ENCODE results near the gene KIF13A. TPM values are rescaled to one million over a fixed set of nuclear protein-coding genes. Genes with fewer than 3 reads are reported as not detected.

The KIF13A gene
- total RNA-seq, 1 donor from 2014 or later: 38.4 TPM

DNA sequence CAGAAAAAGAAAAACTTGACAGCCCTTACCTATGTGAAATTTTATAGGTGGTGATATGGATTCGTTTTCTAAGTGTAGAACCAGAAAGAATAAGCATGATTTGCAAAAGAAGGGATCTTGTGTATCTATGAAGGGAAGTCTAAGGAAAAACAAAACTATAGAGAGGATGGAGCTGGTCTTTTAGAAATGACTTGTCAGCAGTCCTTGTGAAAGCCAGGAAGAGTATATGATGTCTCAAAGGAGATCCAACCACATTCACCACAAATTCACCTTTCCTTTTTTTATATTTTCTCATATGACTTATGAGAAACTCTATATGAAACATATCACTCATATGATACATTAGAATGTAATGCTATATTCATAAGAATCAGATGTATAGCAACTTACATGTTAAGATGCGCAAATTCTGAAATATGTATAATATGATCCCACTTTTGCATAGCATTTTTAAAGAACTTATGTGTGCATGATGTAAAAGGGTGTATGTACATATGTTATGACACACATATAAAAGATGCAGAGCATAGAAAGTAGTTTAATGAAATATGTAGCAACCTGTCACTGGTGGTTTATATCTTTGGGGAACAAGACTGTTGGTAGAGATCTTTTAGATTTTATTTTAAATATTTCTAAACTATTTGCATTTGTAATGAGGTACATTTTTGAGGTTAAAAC is 188.8 kb downstream of the KIF13A start:
- peaks cover 15% of the 10 kb centered on the region for H3K36me3 ChIP-seq (ENCODE audit: insufficient read depth, low read length)
- H3K4me1 ChIP-seq (ENCODE audit: insufficient read depth, low read length): no peaks in the 10 kb centered on the region
- H3K9me3 ChIP-seq (ENCODE audit: insufficient read depth, low read depth, low read length): no peaks in the 10 kb centered on the region
- TF ChIP-seq, protein P1, sequence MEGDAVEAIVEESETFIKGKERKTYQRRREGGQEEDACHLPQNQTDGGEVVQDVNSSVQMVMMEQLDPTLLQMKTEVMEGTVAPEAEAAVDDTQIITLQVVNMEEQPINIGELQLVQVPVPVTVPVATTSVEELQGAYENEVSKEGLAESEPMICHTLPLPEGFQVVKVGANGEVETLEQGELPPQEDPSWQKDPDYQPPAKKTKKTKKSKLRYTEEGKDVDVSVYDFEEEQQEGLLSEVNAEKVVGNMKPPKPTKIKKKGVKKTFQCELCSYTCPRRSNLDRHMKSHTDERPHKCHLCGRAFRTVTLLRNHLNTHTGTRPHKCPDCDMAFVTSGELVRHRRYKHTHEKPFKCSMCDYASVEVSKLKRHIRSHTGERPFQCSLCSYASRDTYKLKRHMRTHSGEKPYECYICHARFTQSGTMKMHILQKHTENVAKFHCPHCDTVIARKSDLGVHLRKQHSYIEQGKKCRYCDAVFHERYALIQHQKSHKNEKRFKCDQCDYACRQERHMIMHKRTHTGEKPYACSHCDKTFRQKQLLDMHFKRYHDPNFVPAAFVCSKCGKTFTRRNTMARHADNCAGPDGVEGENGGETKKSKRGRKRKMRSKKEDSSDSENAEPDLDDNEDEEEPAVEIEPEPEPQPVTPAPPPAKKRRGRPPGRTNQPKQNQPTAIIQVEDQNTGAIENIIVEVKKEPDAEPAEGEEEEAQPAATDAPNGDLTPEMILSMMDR (IDR thresholded peaks at IDR 0.05; ENCODE audit: insufficient read depth, low read depth, low read length): no peak
- no peak for TF ChIP-seq EZH2 (IDR thresholded peaks at IDR 0.05; ENCODE audit: insufficient read depth, low read length)
- H3K27me3 ChIP-seq (ENCODE audit: insufficient read depth, low read length): no peaks in the 10 kb centered on the region
- no peak overlapping the region for H3K9ac ChIP-seq (ENCODE audit: low read length)
- no peak overlapping the region for H3K4me2 ChIP-seq (ENCODE audit: low read length)
- no peaks in the 10 kb centered on the region for H3K9me3 Mint-ChIP-seq (ENCODE audit: unreplicated experiment)
- H3K79me2 ChIP-seq (ENCODE audit: insufficient read depth, low read length): no peaks in the 10 kb centered on the region
- no peak overlapping the region for H3K27ac Mint-ChIP-seq (ENCODE audit: unreplicated experiment)
- H3K4me3 Mint-ChIP-seq (ENCODE audit: unreplicated experiment): no peak overlapping the region
- no peaks in the 10 kb centered on the region for H3K4me1 Mint-ChIP-seq (ENCODE audit: low read depth, unreplicated experiment)
- H4K20me1 ChIP-seq (ENCODE audit: insufficient read depth, low read length): no peaks in the 10 kb centered on the region
- no peak for DNase-seq (ENCODE audit: low read depth)
- H3K4me3 ChIP-seq (ENCODE audit: insufficient read depth, low read depth, low read length): no peak overlapping the region
- no peak for FAIRE-seq
- peaks cover 28% of the 10 kb centered on the region for H3K36me3 Mint-ChIP-seq (ENCODE audit: low read depth, unreplicated experiment)
- H3K27ac ChIP-seq (ENCODE audit: low read depth, low read length): no peak overlapping the region
- H3K27me3 Mint-ChIP-seq (ENCODE audit: low read depth, unreplicated experiment): no peaks in the 10 kb centered on the region
- no peak overlapping the region for H2AFZ ChIP-seq (ENCODE audit: low read depth, low read length)

DNA sequence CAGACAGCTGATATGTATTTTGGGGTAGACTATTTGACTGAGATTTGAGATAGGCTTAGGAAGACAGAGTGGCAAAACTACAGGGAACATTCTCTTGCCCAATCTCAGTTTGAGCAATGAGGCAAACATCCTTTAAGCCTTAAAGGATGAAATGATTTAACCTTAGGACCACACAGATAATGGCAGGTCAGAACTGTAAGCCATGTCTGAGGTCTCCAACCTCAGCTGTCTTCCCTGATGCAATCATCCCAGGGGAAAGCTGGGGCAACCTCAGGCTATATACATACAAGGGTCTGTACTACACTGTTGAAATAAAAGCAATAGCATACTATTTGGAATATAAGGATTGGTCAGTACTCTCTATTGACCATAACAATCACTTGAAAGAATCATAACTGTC is 196.9 kb downstream of the KIF13A start:
- no peak overlapping the region for H3K4me3 ChIP-seq (ENCODE audit: insufficient read depth, low read depth, low read length)
- no peak for DNase-seq (ENCODE audit: low read depth)
- no peaks in the 10 kb centered on the region for H3K27me3 Mint-ChIP-seq (ENCODE audit: low read depth, unreplicated experiment)
- no peaks in the 10 kb centered on the region for H3K4me1 Mint-ChIP-seq (ENCODE audit: low read depth, unreplicated experiment)
- no peak overlapping the region for H2AFZ ChIP-seq (ENCODE audit: low read depth, low read length)
- no peak overlapping the region for H3K27ac ChIP-seq (ENCODE audit: low read depth, low read length)
- FAIRE-seq: no peak
- no peaks in the 10 kb centered on the region for H3K9me3 Mint-ChIP-seq (ENCODE audit: unreplicated experiment)
- no peak overlapping the region for H3K9ac ChIP-seq (ENCODE audit: low read length)
- peaks cover 20% of the 10 kb centered on the region for H3K36me3 ChIP-seq (ENCODE audit: insufficient read depth, low read length)
- no peak overlapping the region for H3K4me2 ChIP-seq (ENCODE audit: low read length)
- no peaks in the 10 kb centered on the region for H4K20me1 ChIP-seq (ENCODE audit: insufficient read depth, low read length)
- H3K9me3 ChIP-seq (ENCODE audit: insufficient read depth, low read depth, low read length): no peaks in the 10 kb centered on the region
- no peaks in the 10 kb centered on the region for H3K79me2 ChIP-seq (ENCODE audit: insufficient read depth, low read length)
- H3K27me3 ChIP-seq (ENCODE audit: insufficient read depth, low read length): no peaks in the 10 kb centered on the region
- no peak overlapping the region for H3K4me3 Mint-ChIP-seq (ENCODE audit: unreplicated experiment)
- no peak overlapping the region for H3K27ac Mint-ChIP-seq (ENCODE audit: unreplicated experiment)
- no peaks in the 10 kb centered on the region for H3K4me1 ChIP-seq (ENCODE audit: insufficient read depth, low read length)
- TF ChIP-seq, protein P1 (IDR thresholded peaks at IDR 0.05; ENCODE audit: insufficient read depth, low read depth, low read length): no peak
- no peak for TF ChIP-seq EZH2 (IDR thresholded peaks at IDR 0.05; ENCODE audit: insufficient read depth, low read length)
- peaks cover 11% of the 10 kb centered on the region for H3K36me3 Mint-ChIP-seq (ENCODE audit: low read depth, unreplicated experiment)

DNA sequence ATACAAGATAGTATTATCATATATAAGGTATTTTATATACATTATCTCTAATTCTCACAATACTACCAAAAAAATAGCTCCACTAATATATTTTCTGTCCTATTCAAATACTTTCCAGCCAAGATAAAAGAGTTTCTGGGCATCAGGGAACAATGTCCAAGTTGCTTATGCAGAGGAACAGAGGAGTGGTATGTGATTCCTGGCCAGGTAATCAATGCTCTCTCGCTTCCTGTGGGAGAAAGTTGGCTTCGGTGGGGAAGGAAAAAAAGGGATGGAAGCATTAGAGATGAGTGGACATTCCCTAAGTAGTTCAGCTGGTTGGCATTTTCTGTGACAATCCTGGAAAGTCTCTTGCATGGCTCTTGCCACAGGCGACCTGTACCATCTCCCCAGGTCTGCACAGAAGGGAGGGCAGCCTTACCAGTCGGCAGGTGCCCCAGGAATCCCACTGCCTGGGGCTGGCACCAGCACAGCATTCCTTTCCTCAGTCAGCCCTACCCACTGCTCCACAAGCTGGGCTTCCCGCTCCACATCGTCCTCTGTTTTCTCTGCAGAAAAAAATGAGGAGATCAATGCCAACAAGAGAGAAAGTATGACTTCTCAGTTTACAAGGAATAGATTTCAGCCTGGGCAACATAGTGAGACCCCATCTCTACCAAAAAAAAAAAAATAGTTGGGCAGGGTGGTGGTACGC is 202.2 kb downstream of the KIF13A start:
- H3K36me3 Mint-ChIP-seq (ENCODE audit: low read depth, unreplicated experiment): peaks cover 17% of the 10 kb centered on the region
- Histone ChIP-seq H3K36me3 (ENCODE audit: insufficient read depth, low read length) (peaks cover 42% of the 10 kb centered on the region), H3K4me3 (ENCODE audit: insufficient read depth, low read depth, low read length) (no peak overlapping the region), H3K27ac (ENCODE audit: low read depth, low read length) (no peak overlapping the region), H3K9me3 (ENCODE audit: insufficient read depth, low read depth, low read length) (no peaks in the 10 kb centered on the region), H3K4me1 (ENCODE audit: insufficient read depth, low read length) (no peaks in the 10 kb centered on the region), H3K79me2 (ENCODE audit: insufficient read depth, low read length) (no peaks in the 10 kb centered on the region), H3K27me3 (ENCODE audit: insufficient read depth, low read length) (no peaks in the 10 kb centered on the region), H4K20me1 (ENCODE audit: insufficient read depth, low read length) (no peaks in the 10 kb centered on the region), H3K9ac (ENCODE audit: low read length) (no peak overlapping the region), H3K4me2 (ENCODE audit: low read length) (no peak overlapping the region), H2AFZ (ENCODE audit: low read depth, low read length) (no peak overlapping the region)
- no peaks in the 10 kb centered on the region for H3K27me3 Mint-ChIP-seq (ENCODE audit: low read depth, unreplicated experiment)
- DNase-seq (ENCODE audit: low read depth) (no peak), FAIRE-seq (no peak)
- no peak overlapping the region for H3K27ac Mint-ChIP-seq (ENCODE audit: unreplicated experiment)
- no peaks in the 10 kb centered on the region for H3K9me3 Mint-ChIP-seq (ENCODE audit: unreplicated experiment)
- H3K4me3 Mint-ChIP-seq (ENCODE audit: unreplicated experiment): no peak overlapping the region
- no peaks in the 10 kb centered on the region for H3K4me1 Mint-ChIP-seq (ENCODE audit: low read depth, unreplicated experiment)
- TF ChIP-seq, protein P1 (IDR thresholded peaks at IDR 0.05; ENCODE audit: insufficient read depth, low read depth, low read length): no peak
- TF ChIP-seq EZH2 (IDR thresholded peaks at IDR 0.05; ENCODE audit: insufficient read depth, low read length): no peak
